COLO668 (cell line): ENCODE results near the gene ACAA1.
"Not testable (repeated sequence)": the region's sequence is repeated elsewhere in the genome, so short reads cannot be mapped to it uniquely, and the experiment has no call there.

Experiments used
- DNase-seq: peaks from one replicate; lab custom pipeline; 2025; ENCODE audit not compliant: unreplicated experiment; lab: John Stamatoyannopoulos, UW

Gene ACAA1

GRCh38 chr3:38107911-38108648 is 28.8 kb downstream of the ACAA1 start:
- no peak for DNase-seq

- DNase-seq = no peak
Observed at GRCh38 chr3:38105525-38105924, 31.4 kb downstream of the ACAA1 start.

DNA sequence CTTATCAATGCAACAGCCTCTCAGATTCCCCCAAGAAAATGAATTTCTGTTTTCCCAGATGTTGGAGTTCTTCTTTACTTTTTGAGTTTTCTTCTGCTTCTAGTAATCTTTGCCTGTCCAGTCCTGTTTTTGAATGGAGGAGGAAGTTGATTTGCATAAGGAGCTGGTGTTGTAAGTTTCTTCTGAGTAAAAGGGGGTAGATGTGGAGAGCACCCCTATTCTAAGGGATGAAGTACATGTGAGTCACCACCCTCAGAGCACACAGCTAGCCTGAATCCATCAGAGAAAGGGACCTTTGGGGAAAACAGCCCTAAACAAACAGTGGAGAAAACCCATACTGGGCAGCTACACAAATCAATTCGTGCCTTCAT is 34.5 kb downstream of the ACAA1 start:
- DNase-seq = no peak

DNA sequence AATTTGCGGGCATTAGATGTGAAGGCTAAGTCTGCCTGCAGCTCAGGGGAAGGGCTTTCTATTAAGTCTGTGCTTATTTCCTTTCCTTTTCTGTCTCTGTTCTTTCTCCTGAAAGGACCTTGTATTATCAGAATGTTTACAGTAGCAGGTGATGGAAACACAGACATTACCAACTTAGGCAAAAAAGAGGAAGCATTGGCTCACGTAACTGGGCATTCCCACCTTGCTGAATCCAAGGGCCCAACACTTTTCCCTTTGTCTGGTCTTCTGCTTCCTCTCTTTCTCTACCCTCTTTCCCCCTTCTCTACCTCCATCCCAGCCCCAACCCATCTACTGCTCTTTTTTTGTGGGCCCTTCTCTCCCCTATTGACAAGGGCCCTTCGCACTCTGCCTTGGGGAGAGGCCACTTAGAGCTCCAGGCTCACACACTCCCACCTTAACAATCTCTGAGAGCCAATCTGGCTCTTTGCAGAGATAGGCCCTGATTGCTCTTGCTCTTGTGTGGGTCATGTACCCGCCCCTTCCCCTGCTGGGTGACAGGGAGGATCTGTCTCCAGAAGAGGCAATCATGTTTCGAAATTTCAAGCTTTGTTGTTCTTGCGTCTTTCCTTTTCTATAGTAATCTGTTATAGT is 35.0 kb downstream of the ACAA1 start:
- DNase-seq = no peak

DNA sequence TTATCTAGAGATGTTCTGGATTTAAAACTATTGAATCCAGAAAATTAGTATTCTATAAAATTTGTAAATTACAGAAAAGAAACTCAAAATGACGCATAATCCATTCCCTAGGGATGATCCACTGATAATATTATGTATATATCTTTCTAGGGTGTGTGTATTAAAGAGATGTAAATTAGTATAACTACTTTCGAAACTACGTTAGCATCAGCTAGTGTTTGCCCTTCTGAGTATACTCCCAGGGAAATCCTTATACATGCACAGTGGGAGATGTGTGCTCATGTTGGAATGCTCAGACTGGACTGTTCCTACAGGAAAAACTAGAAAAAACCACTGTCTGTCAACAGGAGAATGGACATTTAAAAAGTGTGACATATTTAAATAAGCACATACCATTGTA is 36.4 kb downstream of the ACAA1 start:
- no peak for DNase-seq

GRCh38 chr3:38099518-38099917 is 37.4 kb downstream of the ACAA1 start:
- no peak for DNase-seq

DNA sequence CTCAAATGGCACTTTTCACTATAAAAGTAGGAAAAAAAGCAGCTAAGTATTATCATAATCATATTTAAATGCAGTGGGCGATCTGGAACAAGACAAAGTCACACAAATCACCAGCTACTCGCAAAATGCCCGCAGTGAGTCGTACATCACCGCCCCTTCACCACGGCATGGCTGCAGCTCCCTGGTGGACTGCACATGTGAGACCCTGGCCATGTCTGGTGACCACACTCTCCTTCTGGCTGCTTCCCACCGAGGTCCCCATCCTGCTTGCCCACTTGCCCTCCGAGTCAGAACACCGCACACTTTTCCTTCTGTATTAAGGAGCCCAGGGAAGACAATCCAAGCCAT is 38.6 kb downstream of the ACAA1 start:
- no peak for DNase-seq

DNA sequence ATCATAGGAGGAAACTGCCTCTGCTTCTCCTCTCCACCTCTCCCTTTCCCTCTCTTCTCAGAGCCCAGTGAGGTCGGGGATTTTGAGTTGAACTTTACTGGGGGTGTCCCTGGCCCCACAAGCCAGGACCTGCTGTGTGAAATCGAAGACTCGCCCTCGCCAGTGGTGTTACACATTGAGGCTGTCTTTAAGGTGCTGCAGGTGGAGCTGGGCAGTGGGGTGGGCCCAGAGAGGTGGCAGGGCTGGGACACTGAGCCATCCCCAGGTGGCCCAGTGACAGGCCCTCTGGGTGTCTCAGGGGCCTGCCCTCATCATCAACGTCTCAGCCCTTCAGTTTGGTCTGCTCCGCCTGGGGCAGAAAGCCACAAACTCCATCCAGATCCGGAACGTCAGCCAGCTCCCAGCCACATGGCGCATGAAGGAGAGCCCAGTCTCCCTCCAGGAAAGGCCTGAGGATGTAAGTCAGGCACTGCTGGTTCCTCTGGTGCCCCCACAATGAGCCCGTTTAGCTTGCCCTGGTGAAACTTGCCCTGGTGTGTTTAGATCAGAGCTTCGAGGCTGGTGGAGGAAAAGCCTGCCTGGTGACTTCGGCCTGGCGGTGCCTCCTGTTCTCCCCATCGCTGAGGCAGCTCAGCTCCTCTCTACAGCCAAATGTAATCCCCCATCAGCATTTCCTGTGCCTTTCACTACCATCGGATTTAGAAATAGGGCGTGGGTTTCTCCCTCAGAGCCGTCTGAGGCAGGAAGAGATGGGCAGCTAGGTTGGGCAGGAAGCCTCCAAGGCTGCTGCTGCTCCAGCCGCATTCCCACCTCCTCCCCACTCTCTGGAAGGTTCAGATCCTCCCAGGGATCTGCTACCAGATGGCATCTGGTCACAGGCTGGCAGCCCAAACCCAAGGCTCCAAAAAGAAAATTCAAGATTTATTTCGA is 39.2 kb downstream of the ACAA1 start:
- DNase-seq = no peak

DNA sequence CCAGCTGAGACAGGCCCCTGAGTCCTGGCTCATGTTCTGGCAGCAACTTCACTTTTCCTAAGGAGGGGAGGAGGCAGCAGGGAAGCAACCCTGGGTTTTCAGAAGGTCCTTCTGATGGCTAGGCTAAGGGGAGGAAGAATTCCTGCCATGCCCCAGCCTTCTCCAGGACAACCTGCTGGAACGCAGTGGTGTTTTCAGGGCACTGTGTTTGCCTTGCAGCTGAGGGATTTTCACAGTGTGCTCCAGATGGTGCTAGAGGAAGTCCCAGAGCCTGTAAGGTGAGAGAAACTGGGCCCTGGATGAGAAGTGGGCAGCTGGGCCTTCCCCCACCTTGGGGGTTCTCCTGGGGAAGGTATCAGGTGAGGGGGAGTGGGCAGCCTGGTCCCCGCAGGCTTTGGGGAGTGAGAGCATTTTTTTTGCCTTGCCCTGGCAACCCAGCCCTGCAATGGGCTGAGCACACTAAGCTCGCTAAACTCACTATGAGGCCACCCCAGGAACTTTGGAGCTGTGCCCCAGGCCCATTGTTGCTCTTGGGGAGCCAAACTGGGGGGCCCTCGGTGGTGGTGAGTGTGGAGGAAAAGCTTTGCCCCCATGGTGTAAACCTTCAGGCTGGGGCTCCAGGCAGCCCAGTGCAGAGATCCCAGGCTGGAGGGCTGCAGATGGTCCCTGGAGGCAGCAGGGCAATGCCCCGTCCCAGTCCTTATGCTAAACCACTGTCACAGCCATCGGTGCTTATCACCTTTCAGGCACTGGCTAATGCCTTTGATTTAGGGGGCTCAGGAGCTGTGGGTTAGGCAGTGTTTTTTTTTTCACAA is 41.1 kb downstream of the ACAA1 start:
- DNase-seq = no peak

GRCh38 chr3:38094999-38095398 is 41.9 kb downstream of the ACAA1 start:
- no peak for DNase-seq

DNA sequence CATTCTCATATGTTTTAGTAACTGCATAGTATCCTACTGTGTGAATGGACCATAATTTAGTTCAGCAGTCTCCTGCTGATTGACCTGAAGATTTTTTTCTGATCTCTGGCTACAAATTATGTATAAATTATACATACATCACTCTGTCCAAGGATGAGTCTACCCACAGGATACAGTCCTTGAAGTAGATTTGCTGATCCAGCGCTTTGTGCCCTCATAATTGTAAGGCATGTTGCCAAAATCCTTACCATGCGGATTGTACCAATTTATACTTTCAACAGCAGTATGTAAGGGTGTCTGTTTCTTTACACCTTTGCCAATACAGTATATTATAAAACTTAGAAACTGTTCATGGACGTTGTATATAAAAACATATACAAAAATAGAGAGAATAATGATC is 46.5 kb downstream of the ACAA1 start:
- no peak for DNase-seq

- DNase-seq = no peak
Observed at GRCh38 chr3:38089163-38089562, 47.8 kb downstream of the ACAA1 start.

DNA sequence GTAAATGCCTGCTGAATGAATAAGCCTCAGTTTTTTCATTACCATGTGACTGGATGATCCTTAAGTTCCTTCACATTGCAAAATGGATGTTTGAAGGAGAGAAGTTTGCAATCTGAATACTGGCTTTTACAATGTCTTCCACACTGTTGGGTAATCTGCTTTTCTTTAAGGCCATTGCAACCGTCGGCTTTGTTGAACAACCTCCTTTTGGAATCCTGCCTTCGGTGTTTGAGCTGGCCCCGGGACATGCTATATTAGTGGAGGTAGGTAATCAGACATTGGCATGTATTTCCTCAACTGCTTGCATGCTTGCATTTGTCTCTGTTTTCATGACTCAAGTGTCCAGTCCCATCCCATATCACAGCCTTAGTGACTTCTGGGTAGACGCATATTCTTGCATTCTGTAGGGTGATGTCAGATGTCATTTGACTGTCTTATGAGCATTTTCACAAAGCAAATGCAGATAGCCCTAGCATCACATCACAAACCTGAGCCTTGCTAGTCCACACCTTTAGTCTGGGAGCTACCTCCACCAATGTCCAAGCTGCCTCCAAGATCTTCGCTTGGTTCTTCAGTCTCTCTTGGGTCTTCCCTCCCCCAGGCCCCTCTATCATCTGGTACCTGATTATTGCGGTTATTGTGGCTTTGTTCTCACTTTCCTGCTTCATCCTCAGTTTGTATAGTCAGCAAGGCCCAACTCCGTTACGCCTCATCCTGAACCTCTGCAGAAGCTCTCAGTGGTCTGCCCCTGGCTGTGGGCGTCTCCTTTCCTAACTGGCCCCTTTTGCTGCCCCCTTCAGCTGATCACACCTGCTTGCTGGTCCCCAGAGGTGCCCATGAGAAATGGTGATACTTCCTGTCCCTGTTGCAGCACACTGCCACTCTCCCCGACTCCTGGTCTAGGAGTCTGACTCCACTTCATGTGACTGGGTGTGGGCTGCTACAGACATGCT is 48.5 kb downstream of the ACAA1 start:
- DNase-seq = no peak

DNA sequence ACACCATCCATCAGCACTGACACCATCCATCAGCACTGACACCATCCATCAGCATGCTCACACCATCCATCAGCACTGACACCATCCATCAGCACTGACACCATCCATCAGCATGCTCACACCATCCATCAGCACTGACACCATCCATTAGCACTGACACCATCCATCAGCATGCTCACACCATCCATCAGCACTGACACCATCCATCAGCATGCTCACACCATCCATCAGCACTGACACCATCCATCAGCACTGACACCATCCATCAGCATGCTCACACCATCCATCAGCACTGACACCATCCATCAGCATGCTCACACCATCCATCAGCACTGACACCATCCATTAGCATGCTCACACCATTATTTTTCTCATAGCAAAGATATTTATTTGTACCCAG is 49.6 kb downstream of the ACAA1 start:
- not testable (repeated sequence) for DNase-seq

DNA sequence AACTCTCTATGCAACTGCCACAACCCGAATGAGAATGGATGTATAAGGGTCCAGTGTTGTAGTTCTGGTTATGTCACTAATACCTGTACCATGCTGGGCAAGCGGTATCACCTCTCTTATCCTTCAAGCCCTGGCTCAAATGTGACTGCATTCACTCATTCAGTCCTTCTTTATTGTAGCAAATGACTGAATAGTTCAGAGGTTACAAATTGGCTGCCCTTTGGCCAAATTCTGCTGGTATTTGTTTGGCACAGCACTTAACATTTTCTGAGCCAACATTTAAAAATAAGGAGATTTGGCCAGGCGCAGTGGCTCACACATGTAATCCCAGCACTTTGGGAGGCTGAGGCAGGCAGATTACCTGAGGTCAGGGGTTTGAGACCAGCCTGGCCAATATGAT is 50.4 kb downstream of the ACAA1 start:
- DNase-seq = no peak

DNA sequence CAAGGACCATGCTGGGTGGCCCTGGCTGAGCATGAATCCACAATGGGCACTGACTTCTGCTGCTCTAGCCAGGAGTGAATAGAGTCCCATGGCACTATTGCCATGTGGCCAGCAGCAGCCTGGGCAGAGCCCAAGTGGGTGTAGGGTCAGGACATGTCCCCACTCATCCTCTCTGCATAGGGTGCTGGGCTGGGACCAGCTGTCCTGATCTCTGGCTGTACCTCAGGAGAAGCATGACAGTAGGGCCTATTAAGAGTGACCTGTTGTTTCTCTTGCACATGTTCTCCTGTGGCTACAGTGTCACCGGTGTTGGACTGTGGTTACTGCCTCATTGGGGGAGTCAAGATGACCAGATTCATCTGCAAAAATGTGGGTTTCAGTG is 51.0 kb downstream of the ACAA1 start:
- no peak for DNase-seq

DNA sequence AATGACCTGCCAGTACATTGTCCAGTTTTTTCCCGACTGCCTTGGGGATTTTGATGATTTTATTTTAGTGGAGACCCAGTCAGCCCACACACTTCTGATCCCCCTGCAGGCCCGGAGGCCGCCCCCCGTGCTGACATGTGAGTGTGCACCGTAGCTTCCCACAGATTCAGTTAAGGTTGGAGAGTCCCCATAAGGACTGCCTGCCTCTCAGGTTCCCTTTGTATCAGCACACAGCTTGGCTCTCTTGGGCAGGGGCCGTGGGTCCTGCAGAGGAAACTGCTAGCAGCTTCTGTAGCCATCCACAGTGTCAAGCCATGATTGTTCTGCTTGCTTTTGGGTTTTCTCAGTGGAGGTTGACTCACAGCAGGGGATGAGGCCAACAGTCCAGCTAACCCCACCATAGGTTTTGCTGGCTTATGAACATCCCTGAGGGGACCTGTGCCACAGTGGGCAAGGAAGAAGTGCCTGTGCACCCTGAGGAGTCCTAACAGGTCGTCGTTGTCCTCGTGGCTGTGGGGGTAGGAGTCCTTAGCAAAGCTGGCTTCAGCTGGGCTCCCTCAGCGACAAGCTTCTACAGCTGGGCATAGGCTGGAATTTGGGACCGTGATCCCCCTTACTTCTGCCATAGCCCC is 51.5 kb downstream of the ACAA1 start:
- DNase-seq = no peak

- no peak for DNase-seq
Observed at GRCh38 chr3:38084334-38085310, 52.3 kb downstream of the ACAA1 start.
